Activated CD8-positive, alpha-beta memory T cell treated with anti-CD3 and anti-CD28 coated beads, Interleukin-2, amount 50 U/mL, for 4 hours (primary cell): Measurements from ENCODE around the gene GIT2.
"Not testable (repeated sequence)": the region's sequence is repeated elsewhere in the genome, so short reads cannot be mapped to it uniquely, and the experiment has no call there.

Experiments used
- DNase-seq: peaks from one replicate; pipeline ENCODE4 v3.0.0-alpha.2; 2020

Gene GIT2

GRCh38 chr12:110004598-110004997 lies 8.4 kb upstream of the GIT2 start:
- DNase-seq, result no peak

GRCh38 chr12:110002676-110003515 lies 6.7 kb upstream of the GIT2 start:
- no peak for DNase-seq

GRCh38 chr12:110001596-110001995 lies 5.4 kb upstream of the GIT2 start:
- DNase-seq, result no peak

GRCh38 chr12:109999983-110000505 lies 3.9 kb upstream of the GIT2 start:
- DNase-seq, result peak; percentile 21

GRCh38 chr12:109999649-109999971 lies 3.4 kb upstream of the GIT2 start:
- peak; percentile 28 for DNase-seq

- peak; percentile 82 for DNase-seq
Measured at GRCh38 chr12:109998904-109999648, 2.9 kb upstream of the GIT2 start, which contains the start of gene ANKRD13A. Gene ANKRD13A (plus strand): TSS chr12:109999430. CDS start chr12:109999689, 259 bp downstream.

- DNase-seq, result no peak
Measured at GRCh38 chr12:109998241-109998903, 2.2 kb upstream of the GIT2 start.

- DNase-seq, result no peak
Measured at GRCh38 chr12:109997393-109997792, 1.2 kb upstream of the GIT2 start.

- DNase-seq, result no peak
Measured at GRCh38 chr12:109996483-109996853, 300 bp upstream of the GIT2 start.

- DNase-seq, result no peak
Measured at GRCh38 chr12:109995361-109995685, 845 bp downstream of the GIT2 start.

GRCh38 chr12:109994401-109995175 lies 1.6 kb downstream of the GIT2 start:
- no peak for DNase-seq

- no peak for DNase-seq
Measured at GRCh38 chr12:109993091-109993490, 3.1 kb downstream of the GIT2 start.

GRCh38 chr12:109991586-109991985 lies 4.6 kb downstream of the GIT2 start:
- no peak for DNase-seq

GRCh38 chr12:109989380-109989779 lies 6.8 kb downstream of the GIT2 start:
- DNase-seq, result no peak

GRCh38 chr12:109988903-109989302 lies 7.3 kb downstream of the GIT2 start:
- no peak for DNase-seq

- no peak for DNase-seq
Measured at GRCh38 chr12:109988274-109988673, 7.9 kb downstream of the GIT2 start.

- no peak for DNase-seq
Measured at GRCh38 chr12:109987615-109988014, 8.6 kb downstream of the GIT2 start.

- not testable (repeated sequence) for DNase-seq
Measured at GRCh38 chr12:109986236-109986635, 9.9 kb downstream of the GIT2 start.

GRCh38 chr12:109983432-109984142 lies 12.6 kb downstream of the GIT2 start:
- no peak for DNase-seq

- no peak for DNase-seq
Measured at GRCh38 chr12:109982210-109982609, 14.0 kb downstream of the GIT2 start.

GRCh38 chr12:109981311-109981710 lies 14.9 kb downstream of the GIT2 start:
- DNase-seq, result no peak

- DNase-seq, result no peak
Measured at GRCh38 chr12:109972821-109973220, 23.3 kb downstream of the GIT2 start.
